Heart left ventricle (tissue), 13 donors: ENCODE results near the gene COL15A1.

Experiments used
- POLR2A ChIP-seq, 2 donors: fragments of 450-650 bp; IDR thresholded peaks; one replicate each; pipeline ENCODE4 v1.6.1; 2017; ENCODE audit warnings: antibody characterized with exemption in 2 of 2, mild to moderate bottlenecking in 2 of 2, moderate library complexity in 2 of 2
- TF ChIP-seq, protein P1 (sequence below), 12 donors: fragments of 200-600 bp; sonication (generic) in 4 of 12; IDR thresholded peaks; one replicate each; pipeline versions ENCODE4 v1.5.0 to v1.8.0; 2018 to 2022; ENCODE audit warnings: antibody characterized with exemption in 12 of 12, mild to moderate bottlenecking in 5 of 12
- donor health status: ischemic (EF 13 %, LVEDD 7.1; RV severe dilation, severe dysfunction).
- donor health status: DM: no; HTN: yes; CAD: no.
- donor health status: DM: no; HTN: no; CAD: no.
- donor health status: ischemic (EF 25% LVEDD 6.9; RV normal size, moderate dysfunction).
- donor health status: ischemic (EF 25% LVEDD 5.7; RV mildly dilated, moderate dysfunction).
- donor health status: ischemic (EF 35%, LVEDD 5.7; RV mildly dilated, moderate dysfunction).
- donor health status: nonischemic (EF 11% LVEDD 7.7; RV severe dilation, severe dysfunction).
- donor health status: DM: yes; HTN: yes; CAD: no.
- donor health status: PGD.
- donor health status: ischemic (EF 29% LVEDD 5.4; RV normal size, mild dysfunction).
- donor health status: nonischemic (EF 23%, LVEDD 6.1; RV moderate dilation, normal function).

DNA sequence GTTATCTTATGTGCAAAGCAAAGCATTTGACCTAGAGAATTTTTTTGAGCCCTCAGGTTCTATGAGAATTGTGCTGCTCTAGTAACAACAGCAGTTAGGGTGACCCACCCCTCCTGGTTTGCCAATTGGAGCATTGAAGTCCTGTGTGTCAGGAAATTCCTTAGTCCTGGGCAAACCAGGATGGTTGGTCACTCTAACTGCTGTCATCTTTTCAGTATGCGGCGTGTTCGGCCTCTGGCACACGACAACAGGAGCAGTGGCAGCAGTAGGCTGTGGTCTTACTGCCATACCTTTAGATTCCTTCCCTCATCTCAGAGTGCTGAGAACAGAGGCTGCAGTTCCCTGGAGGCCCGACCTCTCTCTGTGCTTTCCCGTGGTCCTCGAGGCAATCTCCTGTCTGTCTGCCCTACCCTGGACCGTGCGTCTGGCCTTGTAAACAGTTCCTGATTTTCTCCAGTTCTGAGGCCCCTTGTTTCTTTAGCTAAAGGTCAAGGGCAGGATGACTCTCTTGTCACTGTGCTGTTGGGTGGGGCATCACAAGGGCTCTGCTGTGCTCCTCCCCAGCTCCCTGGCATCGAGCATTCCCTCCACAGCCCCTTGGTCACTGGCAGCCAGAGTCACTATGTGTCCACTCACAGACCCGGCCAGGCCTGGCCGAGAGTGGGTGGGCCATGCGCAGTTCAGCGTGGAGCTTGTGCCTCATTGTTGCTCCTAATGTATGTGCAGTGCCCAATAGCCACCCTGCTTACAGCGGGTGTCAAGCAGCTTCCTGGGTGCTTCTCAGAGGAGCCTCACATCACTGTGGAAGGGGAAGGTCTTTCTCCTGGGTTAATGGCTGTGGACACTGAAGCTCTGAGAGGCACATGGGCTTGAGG lies 18.5 kb upstream of the COL15A1 start:
- TF ChIP-seq POLR2A (IDR thresholded peaks at IDR 0.05) = no peak
- TF ChIP-seq, protein P1, sequence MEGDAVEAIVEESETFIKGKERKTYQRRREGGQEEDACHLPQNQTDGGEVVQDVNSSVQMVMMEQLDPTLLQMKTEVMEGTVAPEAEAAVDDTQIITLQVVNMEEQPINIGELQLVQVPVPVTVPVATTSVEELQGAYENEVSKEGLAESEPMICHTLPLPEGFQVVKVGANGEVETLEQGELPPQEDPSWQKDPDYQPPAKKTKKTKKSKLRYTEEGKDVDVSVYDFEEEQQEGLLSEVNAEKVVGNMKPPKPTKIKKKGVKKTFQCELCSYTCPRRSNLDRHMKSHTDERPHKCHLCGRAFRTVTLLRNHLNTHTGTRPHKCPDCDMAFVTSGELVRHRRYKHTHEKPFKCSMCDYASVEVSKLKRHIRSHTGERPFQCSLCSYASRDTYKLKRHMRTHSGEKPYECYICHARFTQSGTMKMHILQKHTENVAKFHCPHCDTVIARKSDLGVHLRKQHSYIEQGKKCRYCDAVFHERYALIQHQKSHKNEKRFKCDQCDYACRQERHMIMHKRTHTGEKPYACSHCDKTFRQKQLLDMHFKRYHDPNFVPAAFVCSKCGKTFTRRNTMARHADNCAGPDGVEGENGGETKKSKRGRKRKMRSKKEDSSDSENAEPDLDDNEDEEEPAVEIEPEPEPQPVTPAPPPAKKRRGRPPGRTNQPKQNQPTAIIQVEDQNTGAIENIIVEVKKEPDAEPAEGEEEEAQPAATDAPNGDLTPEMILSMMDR (IDR thresholded peaks at IDR 0.05) = no peak
